GM04503 (cell line): ENCODE measurements around the gene RAPGEF3.

Experiments used
- DNase-seq: peaks from one replicate; pipeline ENCODE4 v3.0.0-alpha.2; 2012; ENCODE audit warnings: low read depth

The RAPGEF3 gene

DNA sequence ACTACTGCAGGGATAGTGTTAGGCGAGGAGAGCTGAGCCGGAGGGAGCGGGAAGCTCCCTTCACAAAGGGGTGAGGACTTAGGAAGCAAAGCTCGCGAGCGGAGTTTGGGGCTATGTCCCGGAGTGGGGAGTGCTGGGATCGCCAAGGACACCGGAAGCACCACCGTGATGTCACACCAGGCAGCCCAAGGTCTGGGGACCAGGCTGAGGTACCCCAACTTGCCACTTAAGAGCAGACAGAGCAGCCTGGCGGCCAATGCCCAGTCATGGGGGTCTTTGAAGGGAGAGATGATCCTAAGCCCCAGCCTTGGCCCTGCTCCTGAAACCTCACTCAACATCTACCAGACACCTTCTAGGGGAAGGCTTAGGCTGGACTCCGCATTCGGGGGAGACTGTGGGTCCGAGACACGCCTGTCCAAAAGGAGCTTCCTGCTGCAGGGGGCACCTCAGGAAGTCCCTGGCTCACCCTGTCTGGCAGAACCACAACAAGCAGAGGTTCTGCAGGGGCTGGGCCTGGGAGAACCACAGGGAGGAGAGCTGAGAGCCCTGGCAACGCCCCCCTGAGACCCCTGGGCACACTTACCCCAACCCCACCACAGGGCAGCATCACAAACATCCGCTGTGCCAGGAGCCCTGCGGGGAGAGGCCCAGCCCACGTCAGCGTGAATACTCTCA, 32.1 kb upstream of the RAPGEF3 start:
- no peak for DNase-seq

DNA sequence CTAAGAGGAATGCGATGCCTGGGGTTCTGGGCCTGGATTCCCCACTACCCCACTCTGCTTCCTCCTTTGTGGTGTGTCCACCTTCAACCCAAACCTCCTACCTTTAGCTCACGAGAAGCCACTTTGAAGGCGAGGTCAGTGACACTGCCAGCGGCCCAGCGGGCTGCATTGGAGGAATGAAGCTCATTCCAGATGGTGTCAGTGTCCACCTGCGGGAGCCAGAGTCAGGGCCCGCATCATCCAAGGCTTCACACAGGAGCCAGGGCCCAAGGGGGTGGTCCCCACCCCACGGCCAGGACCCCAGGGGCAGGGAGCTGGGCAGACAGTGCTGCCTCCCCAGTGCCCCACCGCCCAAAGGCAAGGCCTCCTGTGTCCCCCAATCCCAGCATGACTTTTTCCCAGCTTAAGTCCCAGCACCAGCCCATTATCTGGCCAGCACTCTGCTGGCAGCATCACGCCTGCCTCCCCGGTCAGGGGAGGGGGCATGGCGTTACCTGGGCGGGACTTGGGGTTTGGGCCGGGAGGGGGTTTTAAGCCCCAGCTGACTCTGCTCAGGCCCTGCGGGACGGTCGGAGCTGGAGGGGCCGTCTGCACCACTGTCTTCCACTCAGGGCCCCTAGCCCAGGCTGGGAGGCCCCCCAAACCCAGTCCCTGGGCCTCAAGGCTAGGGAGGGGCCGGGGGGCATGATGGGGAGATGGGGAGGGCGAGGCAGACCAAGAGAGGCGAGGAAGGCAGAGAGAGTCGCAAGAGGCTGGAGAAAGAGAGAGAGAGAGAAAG, 31.2 kb upstream of the RAPGEF3 start:
- DNase-seq: no peak

DNA sequence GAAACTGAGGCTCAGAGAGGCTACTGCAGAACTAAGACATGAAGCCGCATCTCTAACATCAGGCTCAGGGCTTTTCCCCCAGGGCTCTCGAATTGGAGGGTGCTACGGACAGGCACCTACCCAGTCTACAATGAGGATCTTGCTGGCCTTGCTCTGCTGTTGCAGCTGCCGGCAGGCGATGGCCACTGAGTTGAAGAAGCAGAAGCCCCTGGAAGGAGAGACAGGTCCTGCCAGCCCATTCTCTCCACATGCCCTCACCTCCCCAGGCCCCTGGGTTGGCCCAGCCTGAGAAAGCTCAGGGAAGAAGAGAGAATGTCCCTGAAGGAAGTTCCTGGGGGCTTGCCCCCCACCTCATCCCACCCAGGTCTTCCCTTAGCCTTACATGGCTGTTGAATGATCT, 30.5 kb upstream of the RAPGEF3 start:
- no peak for DNase-seq

DNA sequence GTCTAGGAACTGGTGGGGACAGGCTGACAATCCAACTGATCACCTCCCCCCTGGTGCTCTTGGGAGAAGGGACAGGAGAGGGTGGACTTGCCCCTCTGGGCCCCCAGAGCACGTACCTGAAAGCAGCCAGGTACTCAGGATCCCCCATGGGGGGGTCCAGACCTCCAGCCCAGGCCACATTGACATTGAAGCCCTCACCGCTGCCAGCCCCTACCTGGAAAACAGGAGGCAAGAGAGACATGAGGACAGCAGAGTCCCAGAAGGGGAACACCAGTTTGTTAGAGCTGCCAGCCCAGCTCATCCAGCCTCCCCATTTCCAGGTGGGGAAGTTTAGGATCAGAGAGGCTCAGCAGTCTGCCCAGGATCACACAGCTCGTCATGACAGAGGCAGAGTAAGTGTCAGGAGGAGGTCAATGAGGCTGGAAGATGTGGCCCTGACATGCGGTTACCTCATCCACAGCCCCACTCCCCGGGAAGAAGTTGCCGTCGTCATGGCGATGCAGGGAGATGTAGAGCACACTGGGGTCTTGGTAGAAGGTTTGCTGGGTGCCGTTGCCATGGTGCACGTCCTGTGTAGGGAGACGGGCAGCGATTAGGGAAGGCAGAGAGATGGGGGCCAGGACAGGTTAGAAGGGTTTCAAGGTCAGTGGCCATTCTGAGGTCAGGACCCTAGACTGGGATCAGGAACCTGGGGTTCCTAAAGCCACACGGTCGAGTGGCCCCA, 29.1 kb upstream of the RAPGEF3 start:
- no peak for DNase-seq

DNA sequence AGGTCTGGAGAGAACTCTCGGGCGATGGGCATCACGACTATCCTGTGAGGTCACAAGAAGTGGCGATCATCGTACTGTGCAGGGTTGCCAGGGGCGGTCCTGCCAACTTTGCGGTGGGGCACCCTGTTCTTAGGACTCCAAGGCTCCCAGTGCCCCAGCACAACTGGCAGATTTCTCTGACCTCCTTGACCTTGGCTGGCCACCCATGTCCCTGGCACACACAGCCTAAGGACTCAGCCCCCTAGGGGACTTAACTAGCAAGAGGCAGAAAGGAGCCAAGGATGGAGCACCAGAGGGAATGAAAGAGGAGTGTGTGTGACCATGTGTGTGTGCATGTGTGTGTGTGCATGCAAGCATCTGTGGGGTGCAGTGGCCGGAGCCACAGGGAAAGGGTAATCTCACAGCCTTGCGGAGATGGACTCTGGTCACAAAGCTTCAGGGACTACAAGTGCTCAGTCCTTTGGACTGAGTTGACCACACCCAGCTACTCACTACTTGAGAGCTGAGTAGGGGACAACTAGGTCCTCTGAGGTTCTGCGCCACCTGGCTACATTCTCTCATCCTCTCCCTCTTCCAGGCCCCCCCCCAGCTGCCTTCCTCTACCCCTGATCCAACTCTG, 28.1 kb upstream of the RAPGEF3 start:
- DNase-seq: no peak

DNA sequence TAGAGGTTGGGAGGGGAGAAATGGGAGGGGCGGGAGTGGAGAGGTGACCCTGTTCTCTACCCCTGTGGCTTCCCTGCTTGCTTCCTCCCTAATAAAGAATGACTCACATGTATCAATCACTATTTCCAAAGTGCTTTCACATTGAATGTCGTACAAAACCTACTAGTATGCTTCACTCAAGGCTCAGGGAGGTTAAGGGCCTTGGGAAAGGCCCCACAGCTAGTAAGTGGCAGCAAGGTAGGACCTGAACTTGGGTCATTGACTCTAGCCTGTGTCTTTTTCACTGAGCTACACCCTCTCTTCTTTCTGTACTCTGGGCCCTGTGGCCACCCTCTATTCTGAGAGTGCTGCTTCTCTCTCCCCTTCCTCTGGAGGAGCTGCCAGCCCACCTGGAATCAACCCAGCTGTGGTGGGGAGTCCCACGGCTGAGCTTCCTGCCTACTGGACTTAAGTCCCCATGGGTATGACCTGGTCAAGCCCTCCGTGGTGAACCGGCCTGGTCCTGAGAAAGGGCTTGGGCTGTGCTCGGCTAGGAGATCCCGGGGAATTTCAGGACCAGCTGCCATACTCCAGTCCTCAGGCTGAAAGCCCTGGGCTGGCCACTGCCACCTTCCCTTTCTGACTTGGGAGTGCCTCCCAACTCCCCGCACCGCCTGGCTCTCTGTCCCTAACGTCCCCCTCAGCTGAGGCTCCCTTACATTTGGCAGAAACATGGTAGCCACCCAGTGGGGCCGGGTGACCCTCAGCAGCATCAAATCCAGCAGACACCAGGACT, 27.4 kb upstream of the RAPGEF3 start:
- no peak for DNase-seq

DNA sequence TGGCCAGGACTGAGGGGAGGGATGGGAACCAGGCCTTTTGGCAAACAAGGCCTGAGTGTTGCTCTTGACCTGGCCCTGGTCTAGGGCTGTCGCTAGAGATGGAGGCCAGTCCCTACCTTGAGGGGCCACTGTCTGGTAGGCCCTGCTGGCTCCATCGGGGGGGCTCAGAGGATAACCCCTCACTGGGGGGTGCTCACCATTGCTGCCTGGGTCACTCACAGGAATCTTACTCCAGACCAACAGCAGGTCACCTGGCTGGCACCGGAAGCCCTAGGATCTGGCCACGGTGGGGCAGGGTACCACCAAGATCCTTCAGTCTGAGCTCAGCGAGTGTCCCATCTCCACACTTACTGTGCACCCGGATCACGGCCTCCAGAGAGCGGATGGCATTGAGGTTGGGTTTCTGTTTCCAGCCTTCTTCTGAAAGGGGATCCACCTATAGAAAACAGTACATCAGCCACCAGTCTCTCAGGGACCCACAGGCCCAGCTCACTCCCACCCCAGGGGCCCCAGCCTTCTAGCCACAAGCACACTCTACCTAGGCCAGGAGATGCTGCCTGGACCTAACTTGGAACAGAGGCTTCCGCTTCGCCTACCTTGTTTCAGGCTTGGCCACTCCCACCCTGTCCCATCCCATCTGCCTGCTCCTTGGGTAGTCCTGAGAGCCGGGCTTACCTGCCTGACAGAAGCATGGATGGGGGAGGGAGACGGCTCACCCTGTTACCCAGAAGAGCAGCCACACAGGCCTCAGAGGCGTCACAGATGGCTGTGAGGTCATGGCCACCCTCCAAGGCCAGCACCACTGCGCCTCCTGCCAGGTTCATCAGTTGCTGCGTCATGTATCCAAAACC, 26.6 kb upstream of the RAPGEF3 start:
- no peak for DNase-seq

DNA sequence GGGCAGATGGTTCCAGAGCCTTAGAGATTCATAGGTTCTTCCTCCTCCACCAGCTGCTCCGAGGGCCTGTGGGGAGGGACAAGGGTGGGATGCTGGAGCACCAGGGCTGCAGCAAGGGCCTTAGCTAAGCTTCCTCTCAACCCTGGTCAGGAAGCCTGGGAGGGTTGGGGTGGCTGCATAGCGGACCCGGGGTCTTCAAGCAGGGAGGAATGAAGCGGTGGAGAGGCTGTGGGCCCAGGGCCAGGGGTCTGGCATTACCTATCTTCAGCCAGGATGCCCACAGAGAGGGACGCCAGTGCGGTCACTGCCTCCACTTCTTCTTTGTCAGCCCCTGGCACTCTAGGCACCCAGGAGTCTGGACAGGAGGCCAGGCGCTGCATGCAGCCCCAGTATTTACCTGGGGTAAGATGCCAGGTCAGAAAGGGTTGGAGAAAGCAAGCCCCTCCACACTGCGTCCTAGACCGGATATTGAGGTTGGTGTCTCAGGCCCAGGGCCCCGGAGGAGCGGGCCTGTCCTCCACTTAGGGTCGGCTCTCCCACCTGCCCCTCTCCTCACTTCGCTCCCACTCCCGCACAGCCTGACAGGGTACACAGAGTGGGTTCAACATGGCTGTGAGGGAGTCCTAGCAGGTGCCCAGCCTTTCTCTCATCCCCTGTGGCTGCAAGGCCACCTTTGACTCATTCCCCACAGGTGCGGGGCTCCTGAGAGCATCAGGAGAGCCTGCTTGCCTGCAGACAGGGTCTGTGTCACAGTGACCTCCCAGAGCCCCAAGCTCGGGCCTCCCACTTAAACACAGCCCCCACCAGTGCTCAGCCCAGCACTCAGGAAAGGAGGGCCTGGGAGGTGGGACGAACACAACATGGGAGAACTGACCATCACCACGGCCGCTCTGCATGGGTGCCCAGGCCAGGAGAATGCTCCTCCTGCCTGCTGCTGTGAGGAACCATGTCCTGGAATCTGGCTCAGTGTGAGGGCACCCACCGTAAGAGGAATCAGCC, 25.4 kb upstream of the RAPGEF3 start:
- no peak for DNase-seq

DNA sequence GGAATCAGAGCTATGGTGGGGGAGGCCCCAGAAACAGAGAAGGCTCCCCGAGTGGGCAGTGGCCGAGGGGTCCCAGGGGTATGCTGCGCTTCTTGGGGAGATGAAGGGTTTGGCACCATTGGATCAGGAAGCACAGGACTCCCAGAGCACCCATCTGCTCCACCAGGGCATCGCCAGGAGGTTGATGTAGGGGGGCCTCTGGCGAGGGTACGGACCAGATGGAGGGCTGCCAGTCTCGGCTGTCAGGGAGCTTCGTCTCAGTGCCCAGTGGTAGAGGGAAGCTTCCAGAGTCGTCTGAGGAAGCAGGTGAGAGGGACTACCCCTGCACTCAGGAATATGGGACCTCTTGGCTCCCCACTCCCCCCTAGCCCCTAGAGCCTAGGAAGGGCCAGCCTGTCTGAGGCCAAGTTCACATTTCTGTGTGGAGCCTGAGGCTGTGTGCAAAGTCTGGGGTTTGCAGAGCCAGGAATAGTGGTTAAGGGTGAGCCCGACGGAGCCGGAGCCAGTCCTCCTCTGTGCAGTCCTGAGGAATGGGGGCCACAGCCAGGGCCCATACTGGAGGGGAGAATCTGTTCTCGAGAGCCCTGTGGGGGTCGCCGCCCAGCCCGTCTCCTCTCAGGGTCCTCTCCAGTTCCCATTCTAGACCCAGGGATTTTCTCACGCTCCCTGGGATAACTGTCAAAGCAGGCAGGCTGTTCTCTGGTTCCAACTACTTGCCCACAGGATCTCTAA, 24.5 kb upstream of the RAPGEF3 start:
- no peak for DNase-seq

DNA sequence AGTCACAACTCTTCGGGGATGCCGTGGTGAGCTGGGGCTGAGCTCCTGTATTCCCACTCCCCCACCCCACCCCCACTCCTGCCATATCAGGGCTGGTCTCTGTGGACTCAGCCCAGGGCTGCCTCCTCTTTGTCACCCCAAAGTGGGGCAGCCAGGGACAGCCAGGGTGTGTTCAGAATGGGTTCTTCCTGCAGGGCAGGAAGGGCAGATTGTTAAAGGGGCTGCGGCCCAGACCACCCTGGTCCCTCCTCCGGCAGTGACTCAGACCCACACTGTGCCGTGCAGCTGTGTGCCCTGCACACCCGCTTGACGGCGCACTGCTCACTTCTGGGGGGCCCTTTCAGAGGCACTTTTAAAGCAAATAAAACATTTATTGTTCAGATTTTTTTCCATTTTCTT, 23.7 kb upstream of the RAPGEF3 start:
- no peak for DNase-seq

DNA sequence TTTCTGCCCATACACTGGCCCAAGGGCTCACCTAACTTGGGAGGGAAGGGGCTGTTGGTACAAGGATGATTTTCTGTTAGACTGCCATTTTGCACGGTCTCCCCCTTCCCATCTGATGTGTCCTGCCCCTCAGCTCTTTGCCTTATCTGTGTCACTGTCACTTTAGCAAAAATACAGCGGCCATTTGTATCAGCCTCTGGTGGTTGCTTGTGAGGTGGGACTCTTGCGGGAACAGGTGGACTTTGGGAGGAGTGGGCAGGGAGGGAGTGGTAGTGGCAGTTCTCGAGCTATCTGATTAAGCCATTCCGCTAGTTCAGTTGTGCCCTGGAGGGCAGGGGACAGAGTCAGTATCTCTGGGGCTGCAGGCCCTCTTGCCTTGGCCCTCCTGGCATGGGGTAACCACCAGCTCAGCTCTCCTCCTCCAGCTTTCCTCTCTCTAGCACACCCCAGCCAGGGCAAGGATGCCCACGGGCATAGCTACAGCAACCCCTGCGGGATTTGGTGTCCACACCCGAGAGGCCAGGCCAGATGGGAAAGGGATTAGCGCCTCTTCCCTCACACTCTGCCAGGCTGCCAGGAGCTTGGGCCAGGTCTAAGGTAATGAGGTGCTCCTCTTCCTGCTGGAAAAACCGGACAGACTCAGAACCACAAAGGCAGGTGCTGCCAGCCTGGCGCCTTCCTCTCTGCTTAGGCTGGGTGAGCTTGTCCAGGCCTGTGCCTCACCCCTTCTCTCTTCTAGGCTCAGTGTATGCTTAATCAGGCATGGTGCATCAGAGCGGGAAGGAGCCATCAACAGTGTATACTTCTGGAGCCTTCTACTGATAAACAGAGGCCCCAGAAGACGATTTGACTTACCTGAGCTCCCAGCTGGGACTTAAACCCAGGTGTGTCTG, 23.0 kb upstream of the RAPGEF3 start:
- no peak for DNase-seq

DNA sequence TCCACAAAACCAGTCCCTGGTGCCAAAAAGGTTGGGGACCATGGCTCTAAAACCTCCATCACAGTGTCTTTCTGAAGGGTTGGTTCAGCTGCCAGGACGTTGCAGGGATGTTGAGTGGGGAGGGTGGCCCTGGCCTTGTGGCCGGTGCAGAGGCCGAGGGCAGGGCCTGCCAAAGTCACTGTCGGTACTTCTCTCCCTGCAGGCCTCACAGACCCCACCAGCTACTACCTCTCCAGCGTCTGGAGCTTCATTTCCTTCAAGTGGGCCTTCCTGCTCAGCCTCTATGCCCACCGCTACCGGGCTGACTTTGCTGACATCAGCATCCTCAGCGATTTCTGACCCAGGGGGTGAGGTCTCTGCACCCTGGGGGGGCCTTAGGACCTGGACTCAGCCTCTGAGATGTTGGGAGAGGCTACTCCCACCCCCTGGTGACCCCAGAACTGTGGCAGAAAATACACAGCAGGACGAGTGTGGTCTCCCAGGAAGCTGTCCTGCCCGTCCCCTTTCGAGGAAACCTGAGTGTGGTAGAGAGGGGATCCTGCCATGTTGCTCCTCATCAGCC, 21.3 kb upstream of the RAPGEF3 start:
- no peak for DNase-seq

DNA sequence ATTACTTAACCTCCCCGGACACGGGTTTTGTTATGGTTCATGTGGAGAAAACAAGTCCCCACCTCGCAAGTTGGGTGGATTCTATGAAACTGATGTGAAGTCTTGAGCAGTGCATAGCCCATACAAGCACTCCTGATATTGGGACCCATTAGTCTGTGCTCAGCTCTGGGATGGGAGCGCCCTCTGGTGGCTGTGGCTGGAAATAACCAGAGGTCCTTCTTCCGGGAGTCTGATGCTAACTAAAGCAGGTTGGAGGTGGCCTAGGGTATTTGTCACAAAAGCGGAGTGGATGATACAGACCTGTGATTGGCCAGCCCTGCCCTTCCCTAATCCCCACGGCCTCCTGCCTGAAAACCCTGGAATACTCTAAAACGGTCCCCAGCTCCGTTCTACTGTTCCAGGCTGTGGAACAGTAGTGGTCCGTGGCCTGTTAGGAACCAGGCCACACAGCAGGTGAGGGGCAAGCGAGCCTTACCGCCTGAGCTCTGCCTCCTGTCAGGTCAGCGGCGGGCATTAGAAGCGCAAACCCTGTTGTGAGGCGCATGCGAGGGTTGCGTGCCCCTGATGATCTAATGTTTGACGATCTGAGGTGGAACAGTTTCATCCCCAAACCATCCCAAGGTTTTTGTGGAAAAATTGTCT, 20.7 kb upstream of the RAPGEF3 start:
- peak; percentile 47 for DNase-seq

DNA sequence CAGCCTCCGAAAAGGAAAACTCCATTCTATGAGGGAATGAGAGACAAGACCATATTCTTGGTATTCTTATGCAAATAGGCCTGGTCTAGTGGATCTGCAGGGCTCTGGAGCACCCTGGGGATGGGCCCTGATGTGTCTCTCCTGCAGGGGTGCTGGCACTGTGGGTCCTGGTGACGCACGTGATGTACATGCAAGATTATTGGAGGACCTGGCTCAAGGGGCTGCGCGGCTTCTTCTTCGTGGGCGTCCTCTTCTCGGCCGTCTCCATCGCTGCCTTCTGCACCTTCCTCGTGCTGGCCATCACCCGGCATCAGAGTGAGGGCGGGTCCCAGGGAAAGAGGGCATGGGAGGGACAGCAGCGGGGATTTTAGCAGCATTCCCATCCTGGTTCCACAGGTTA, 20.2 kb upstream of the RAPGEF3 start:
- no peak for DNase-seq

DNA sequence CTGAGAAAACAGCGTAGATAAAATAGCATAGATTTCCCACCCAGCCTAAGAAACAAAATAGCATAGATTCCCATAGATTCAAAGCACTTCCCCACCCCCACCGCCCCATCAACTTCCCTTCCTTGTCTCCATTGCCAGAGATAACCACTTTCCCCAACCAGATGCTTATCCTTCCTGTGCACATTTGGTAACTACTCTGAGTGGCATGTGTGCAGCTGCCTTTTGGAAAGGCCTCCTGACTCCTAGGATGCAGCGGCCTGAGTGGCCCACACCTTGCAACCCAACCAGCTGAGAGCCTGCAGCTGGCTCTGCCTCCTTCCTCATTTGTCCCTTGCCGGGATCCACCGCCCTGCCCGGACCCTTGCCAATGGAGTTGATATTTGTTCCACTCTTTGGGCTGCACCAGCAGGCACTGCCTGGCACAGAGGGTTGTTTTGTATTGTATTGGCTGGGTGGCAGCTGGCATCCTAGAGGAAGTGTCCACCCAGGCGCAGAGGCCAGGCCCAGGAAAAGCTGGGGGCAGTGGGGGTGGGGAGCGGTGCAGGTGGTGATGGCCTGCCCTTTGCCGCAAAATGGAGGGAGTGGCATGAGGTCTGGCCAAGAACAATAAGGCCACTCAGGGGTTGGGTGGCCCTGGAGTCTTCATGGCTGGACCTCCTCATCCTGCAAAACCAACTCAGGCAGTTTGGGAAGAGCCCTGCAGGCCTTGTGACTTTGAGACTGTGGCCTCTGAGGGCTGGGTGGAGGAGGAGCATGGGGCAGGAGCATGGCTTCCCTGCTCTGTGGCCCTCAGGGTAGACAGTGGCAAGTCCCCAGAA, 19.3 kb upstream of the RAPGEF3 start:
- DNase-seq: no peak

DNA sequence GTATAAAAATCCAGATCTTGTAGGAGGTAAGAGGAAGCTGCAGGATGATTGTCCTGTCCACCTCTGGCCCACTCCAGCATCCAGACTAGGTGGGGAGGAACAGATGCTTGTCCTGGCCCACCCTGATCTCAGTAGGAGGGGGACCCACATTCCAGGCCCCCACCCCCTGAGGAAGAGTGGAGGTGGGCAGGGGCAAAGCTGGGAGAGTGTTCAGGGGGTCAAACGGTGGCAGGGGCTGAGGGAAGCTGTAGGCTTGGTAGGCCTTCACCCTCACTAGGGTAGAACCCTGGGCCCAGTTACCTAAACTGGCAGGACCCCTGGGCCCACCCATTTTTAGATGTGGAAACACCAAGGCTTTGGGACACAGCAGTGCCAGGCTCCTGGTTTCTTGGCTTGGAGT, 18.5 kb upstream of the RAPGEF3 start:
- no peak for DNase-seq
